Colon (tissue), 2 donors: ENCODE results near the gene MADD.
"Not testable (repeated sequence)": the region's sequence is repeated elsewhere in the genome, so short reads cannot be mapped to it uniquely, and the experiment has no call there.

Source experiments
- FAIRE-seq: peaks from 2 replicates; lab custom pipeline; 2012; peaks lifted over from hg19 to GRCh38; lab: Jason Lieb, UNC
- donor health status: control.
- donor health status: control.

The MADD gene

DNA sequence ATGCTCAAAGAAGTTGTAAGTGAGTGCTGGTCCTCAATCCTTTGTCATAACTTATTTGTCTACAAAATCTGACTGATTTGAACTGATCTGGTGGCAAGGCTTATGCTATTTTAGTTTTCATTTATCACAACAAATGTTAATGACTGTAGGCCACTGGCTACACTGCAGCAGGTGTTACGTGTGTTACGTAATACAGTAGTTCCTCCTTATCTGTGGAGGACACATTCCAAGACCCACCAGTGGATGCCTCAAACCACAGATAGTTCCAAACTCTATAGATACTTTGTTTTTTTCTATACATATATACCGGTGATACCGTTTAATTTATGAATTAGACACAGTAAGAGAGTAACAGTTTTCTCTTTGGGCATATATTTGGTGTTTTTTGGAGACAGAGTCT lies 7.0 kb downstream of the MADD start:
- FAIRE-seq, result no peak

DNA sequence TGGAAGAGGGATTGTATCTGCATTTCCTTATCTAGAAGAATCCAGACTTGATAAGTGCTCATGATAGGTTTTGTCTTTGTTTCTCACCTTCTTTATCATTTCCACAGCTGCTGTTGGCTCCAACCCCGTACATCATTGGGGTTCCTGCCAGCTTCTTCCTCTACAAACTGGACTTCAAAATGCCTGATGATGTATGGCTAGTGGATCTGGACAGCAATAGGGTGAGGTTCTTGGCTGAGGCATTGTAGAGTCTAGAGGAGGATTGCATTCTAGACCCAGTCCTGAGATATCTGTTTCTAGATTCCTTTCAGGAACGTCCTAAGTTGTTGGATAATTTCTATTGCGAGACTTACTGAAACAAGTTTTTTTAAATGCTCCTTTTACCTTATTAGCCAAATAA lies 8.1 kb downstream of the MADD start:
- FAIRE-seq, result no peak

GRCh38 chr11:47278769-47279168 lies 8.8 kb downstream of the MADD start:
- no peak for FAIRE-seq

DNA sequence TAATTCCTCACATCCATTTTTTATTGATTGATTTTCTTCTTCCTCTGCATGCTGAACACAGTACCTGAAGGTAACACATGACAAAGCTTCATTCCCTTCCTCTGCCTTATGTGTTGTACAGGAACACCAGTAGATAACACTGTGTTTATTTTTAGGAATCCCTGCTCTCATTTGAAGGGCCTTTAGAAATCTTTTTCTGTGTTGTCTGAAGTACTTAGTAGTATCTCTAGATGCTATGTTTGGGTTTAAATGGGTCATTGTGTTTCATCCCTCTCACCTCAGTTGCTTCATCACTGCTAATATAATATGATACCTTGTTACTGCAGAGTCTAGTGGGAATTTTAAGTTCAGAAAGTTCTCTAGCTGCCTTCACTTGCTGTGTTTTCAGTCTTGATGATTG lies 10.2 kb downstream of the MADD start:
- FAIRE-seq, result no peak

GRCh38 chr11:47280860-47281259 lies 10.9 kb downstream of the MADD start:
- no peak for FAIRE-seq

- FAIRE-seq, result no peak
These were observed 12.5 kb downstream of the MADD start for GRCh38 chr11:47282462-47282861.

GRCh38 chr11:47284151-47284550 lies 14.2 kb downstream of the MADD start:
- no peak for FAIRE-seq

- FAIRE-seq, result no peak
These were observed 16.2 kb downstream of the MADD start for GRCh38 chr11:47285969-47286770.

DNA sequence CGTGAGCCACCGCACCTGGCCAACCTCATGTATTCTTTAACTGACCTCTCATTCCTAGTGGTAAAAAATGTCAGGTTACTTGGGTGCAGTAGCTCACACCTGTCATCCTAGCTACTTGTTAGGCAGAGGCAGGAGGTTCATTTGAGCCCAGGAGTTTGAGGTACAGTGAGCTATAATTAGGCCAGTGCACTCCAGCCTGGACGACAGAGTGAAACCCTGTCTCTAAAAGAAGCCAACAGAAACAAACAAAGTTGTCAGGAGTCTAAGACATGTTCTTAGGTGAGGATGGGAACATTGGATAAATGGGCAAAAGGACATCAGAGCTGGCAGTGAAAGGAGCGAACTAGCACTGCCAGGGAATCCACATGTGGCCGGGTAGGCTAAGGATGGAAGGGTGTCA lies 18.1 kb downstream of the MADD start:
- no peak for FAIRE-seq

DNA sequence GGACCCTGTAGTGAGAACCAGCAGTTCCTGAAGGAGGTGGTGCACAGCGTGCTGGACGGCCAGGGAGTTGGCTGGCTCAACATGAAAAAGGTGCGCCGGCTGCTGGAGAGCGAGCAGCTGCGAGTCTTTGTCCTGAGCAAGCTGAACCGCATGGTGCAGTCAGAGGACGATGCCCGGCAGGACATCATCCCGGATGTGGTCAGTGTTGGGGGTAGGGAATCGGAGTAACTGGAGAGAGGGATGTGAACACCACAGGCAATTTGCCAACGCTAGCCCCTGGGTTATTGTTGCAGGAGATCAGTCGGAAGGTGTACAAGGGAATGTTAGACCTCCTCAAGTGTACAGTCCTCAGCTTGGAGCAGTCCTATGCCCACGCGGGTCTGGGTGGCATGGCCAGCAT lies 19.9 kb downstream of the MADD start:
- FAIRE-seq, result no peak

DNA sequence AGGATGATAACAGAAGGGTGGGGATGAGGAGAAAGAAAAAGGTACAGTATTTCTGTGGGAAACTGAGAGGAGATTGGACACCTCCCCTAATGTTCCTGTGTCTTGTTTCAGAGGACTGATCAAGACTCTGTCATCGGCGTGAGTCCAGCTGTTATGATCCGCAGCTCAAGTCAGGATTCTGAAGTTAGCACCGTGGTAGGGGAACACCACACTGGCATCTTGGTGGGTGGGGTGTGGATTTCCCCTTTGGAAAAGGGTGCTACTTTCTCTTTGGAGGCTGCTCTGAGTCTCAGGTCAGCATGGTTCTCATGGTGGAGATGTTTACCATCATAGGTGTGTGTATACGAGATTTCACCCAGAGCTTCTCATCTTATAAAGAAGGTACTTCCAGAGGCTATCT lies 25.5 kb downstream of the MADD start:
- no peak for FAIRE-seq

DNA sequence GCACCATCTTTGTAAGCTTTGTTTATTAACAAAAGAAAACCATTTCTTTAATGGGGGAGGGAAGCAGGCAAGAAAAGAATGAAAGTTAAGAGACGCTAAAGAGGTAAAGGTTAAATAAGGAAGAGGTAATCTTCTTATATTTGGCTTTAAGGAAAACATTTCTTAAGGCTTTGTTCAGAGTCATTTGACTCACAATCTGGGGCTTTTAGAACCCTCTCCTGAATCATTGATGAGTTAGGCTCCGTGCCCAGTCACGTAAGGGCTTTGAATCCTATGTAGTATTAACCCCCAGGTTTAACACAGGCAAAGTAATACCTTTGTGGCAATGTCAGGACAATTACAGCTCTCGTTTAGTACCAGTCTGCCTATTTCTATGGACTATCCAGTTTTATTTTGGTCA lies 26.1 kb downstream of the MADD start:
- no peak for FAIRE-seq

GRCh38 chr11:47299078-47299477 lies 29.1 kb downstream of the MADD start:
- FAIRE-seq, result no peak

DNA sequence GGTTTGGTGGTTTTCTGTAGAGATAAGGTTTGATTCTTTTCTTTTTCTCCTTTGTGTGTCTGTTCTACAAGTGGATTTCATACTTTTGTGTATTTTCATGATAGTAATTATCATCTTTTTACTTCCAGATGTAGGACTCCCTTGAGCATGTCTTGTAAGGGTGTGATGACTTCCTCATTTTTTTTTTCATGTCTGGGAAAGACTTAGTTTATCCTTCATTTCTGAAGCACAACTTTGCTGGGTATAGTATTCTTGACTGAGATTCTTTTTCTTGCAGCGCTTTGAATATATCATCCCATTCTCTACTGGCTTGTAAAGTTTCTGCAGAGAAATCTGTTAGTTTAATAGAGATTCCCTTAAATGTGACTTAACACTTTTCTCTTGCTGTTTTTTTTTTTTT lies 32.9 kb downstream of the MADD start:
- FAIRE-seq, result no peak

DNA sequence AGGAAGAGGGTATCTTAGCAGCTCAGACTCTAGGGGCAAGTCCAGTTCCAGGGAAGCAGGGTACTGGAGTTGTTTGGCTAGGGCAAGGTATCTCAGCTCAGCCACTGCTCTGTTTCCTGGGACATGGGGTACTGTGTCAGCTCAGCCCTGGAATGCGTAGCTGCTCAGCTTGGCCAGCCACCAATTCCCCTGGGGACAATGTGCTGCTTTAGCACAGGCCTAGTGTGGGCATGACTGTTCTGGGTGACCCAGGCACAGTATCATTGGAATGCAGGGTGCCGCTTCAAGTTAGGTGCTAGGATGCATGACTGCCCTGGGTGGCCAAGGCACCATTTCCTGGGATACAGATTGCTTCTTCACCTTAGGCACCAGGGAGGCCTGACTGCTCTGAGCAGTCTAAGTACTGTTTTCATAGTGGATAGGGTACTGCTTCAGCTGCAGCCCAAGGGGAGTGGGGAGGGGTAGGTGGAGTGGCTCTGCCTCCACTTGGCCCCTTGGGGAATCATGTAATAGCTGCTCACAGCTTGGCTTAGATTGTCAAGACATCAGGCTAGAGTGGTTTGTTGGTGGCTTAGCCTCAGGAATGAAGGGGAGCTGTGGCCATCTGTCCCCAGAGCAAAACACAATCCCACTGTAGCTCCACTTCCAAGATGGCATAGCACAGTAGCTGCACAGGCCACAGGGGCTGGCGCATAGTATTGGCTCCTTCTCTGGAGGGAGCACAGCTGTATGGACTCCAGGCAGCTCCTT lies 36.0 kb downstream of the MADD start:
- FAIRE-seq, result no peak

DNA sequence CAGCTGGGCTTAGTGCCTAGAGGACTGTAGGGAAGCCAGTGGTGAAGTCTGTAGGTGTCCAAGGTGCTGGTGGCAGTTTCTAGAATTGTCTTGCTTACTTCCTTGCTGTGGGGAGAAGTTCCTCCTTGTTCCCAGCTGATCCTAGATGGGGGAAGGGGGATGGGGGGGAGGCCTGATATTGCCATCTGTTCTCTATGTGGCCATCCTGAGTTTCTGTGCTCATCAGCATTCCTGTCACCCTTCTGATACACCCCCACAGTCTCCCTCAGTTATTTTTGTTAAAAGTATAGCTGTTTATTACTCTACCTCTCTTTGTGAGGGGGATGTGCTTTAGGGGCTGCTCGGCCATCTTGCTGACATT lies 36.5 kb downstream of the MADD start:
- FAIRE-seq, result no peak

GRCh38 chr11:47308050-47308823 lies 38.3 kb downstream of the MADD start:
- no peak for FAIRE-seq

GRCh38 chr11:47314992-47315391 lies 45.1 kb downstream of the MADD start:
- no peak for FAIRE-seq

- FAIRE-seq, result not testable (repeated sequence)
These were observed 46.6 kb downstream of the MADD start for GRCh38 chr11:47316501-47316900.

DNA sequence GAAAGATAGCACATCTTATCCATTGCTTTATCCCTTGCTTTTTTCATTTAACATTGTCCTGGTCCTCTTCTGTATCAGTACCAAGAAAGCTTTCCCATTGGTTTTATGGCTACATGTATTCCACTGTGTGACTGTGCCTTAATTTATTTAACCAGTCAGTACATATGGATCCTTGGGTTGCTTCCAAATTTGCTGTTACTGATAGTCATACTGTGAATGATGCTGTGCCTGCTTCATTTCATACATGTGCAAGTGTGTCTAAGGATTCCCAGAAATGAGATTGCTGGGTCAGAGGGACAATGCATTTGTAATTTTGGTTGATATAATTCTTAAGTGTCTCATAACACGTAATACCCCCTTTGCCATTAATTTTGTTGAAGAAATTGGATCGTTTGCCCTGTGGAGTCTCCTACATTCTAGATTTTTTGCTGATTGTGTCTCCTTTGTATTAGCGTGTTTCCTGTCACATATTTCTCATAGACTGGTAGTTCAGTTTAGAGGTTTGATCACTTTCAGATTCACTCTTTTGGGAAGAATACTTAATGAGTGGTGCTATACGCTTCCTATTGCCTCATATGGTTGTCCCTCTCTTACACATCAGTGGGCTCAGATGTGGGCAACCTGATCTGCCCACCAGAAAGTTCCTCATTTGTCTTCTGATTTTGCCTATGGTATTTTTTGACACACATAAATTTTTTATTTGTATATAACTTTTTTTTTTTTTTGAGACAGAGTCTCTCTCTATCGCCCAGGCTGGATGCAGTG lies 47.3 kb downstream of the MADD start:
- no peak for FAIRE-seq

GRCh38 chr11:47318166-47318565 lies 48.2 kb downstream of the MADD start:
- FAIRE-seq, result no peak

DNA sequence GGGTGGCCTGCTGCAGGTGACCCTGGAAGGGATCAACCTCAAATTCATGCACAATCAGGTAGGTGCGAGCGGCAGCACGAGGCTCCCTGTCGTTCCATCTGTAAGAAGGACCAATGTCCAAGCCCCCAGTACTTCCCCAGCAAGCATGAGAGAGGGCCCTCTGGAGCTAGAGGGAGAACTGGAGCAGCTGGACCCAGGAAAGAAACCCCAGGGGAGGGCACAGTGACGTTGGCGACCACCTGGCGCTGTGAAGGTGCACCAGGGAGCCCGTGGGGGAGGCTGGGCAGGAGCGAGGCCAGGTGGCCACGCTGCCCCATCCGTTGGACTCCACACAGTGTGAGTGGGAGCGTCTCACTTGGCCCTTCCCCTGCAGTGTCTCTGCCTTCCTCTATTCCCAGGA lies 54.6 kb downstream of the MADD start:
- no peak for FAIRE-seq
